GM19099 (cell line): ENCODE data around the gene FAAP20.

Experiments used
- POLR2A ChIP-seq: IDR thresholded peaks from 3 replicates; pipeline ENCODE4 v1.6.1; 2011; ENCODE audit warnings: low read depth; ENCODE audit not compliant: insufficient read length; ENCODE audit errors: extremely low read depth

Gene FAAP20

DNA sequence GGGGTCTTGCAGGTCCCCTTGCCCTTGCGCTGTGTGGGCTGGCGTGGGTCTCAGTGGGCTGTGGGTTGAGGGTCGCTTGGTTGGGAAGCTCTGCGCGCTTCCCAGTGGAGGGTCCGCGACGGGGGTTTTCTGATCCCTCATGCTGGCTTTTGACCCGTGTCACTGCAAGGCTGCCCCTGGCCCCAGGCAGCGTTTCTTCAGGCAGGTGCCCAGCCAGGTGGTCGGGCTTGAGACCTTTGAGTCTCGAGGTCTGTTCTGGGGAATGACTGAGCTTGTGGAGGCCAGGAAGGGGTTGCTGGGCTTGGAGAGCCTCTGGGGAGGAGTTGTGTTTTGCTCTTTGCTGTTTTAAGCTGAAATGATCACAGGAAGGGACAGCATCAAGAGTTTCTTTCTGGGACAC, 38.9 kb upstream of the FAAP20 start:
- no peak for TF ChIP-seq POLR2A

DNA sequence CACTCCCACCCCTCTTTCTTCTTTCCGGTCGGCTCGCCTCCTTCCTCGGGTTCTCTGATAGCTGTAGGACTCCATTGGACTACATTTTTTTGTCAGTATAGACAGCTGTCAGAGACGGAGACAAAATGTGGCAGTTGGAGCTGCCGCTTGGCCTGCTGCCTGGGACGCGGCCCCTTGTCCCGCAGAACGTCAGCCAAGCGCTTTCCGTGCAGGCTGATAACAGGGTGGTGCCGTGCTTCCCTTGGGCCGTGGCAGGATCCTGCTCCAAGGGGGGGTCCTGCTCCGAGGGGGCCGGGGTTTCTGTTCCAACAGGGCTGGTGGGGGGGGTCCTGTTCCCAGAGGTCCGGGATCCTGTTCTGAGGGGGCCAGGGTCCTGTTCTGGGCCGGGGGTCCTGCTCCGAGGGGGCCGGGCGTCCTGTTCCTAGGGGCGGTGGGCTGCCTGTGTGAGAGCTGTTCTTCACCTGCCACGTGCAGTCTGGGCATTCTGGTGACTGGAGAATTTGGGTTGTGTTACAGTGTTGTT, 38.4 kb upstream of the FAAP20 start:
- TF ChIP-seq POLR2A, result no peak

DNA sequence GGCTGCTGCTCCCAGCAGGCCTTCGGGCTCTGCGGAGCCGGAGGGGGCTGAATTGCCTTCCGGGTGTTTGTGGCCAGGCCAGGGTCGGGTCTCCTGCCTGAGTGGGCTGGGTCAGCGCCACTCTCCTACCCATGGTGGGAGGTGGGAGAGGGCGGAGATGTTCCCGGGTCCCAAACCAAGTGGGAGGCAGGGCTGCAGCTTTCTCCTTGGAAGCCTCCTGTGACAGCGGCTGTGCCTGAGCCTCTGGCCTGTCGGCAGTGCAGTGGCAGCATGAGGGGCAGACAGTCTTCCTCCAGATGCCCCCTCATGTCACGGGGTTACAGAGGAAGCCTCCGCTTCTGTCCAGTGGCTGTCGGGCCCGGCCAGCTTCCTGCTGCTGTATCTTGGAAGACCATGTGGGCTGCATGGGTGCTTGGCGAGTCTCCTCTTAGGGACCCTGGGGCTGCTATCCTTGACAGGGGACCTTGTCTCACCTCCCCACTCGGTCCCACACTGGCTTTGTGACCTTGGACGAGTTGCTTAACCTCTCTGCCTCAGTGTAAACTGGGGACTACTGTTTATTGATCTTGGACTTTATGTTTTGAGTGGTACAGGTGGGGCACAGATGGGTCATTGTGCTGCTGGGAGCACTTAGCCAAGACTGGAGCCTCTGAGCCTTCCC, 37.8 kb upstream of the FAAP20 start:
- no peak for TF ChIP-seq POLR2A

DNA sequence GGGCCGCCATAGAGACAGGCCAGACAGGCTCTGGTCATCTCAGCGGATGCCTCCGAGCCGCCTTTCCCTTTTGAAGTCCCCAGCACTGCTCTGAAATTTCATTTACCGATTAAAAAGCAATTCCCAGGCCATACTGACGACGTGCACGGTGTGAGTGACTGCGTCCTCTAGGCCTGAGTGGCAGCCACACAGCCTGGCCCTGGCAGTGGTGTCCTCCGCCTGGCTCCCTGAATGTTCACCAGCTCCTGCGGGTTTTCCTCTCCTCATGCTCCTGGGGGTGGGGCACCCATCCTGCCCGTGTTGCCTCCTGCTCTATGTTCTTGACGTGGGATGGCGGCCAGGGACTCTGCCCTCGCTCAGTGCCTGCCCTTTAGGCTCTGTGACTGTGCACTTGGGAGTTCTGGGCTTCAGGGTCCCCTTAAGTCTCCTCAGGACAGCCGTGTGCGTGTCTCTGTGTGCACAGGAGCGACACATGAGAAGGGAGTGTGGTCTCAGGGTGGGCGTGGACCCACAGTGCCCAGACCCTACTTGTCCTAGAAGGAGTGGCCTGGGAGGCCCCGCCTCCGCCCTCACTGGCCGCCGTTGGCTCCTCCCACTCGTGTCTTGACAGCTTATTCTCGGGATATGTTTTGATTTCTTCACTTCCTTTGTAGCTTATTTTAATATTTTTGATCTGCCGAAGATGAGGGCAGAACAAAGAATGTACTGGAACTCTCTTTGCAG, 37.1 kb upstream of the FAAP20 start:
- TF ChIP-seq POLR2A, result no peak

DNA sequence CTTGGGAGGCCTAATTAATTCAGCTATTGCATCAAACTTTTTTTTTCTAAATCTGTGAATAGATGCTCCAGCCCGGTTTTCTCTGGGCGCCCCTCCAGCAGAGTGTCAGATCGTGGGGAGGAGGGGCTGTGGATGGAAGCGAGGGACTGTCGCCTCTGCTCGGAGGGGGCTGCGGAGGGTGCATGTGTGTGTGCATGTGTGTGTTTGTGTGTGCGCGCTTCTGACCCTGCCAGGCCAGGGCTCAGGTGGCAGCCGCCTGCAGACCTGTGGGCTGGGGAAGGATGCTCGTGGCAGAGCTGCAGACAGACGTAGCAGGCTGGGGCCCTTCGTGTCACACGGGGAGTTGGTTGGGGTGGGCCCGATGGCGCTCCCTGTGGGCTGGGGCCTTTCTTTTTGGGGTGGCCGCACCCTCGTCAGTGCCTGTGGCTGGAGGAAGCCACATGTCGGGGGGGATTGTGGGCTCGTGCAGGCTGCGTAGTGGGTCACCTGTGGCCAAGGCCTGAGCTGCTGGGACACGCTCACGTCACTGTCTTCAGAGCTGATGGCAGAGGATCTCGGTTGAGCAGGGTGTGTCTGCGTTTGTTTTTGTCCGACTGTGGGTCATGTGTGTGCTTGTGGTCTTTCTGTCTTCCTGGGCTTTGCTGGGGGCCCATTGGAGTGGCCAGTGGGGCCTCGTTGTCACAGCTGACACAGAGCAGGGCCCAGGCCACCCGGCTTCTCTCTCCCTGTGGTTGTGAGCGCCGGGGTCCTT, 36.4 kb upstream of the FAAP20 start:
- no peak for TF ChIP-seq POLR2A

DNA sequence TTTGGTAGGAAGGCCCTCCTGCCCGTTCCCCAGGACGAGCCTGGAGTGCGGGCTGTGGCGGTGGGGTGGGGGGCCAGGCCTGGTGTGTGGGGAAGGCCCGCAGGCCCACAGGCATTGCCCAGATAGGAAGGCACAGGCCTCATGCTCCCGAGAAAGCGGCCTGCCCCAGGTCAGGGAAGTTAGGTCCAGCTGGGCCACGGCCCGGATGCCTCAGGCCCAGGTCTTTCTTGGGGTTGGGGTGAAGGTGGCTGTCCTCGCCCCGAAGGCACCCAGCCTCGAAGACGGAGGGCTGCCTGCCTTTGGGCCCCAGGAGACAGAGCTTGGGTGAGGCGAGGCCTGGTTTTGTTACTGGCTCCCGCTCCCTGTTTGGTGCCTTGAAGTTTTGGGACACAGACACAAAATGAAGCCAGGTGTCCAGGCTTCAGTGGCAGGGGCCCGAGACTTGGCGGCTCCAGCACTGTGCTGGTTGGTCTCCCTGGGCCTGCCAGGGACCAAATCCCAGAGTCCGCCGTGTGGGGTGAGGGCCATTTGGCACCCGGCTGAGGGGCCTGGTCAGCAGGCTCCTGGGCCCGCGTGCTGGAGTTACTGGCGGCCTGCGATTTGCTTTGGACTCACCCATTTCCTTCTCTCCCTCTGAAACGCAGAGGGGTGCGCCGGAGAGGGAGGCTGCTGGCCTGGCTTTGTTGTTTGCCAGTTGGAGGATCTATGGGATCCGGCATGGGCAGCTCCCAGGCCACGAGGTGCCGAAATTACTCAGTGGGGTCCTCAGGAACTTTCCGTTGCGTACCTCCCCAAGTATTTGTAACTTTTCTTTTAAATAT, 35.5 kb upstream of the FAAP20 start:
- no peak for TF ChIP-seq POLR2A

DNA sequence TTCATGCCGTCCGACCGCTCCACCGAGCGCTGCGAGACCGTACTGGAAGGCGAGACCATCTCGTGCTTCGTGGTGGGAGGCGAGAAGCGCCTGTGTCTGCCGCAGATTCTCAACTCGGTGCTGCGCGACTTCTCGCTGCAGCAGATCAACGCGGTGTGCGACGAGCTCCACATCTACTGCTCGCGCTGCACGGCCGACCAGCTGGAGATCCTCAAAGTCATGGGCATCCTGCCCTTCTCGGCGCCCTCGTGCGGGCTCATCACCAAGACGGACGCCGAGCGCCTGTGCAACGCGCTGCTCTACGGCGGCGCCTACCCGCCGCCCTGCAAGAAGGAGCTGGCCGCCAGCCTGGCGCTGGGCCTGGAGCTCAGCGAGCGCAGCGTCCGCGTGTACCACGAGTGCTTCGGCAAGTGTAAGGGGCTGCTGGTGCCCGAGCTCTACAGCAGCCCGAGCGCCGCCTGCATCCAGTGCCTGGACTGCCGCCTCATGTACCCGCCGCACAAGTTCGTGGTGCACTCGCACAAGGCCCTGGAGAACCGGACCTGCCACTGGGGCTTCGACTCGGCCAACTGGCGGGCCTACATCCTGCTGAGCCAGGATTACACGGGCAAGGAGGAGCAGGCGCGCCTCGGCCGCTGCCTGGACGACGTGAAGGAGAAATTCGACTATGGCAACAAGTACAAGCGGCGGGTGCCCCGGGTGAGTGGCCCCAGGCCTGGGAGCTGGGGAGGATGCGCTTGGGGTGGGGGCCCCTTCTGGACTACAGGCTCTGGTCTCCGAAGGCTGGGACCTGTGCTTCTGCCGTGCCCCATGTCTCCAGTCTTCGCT, 34.7 kb upstream of the FAAP20 start:
- peak; percentile 22 for TF ChIP-seq POLR2A

DNA sequence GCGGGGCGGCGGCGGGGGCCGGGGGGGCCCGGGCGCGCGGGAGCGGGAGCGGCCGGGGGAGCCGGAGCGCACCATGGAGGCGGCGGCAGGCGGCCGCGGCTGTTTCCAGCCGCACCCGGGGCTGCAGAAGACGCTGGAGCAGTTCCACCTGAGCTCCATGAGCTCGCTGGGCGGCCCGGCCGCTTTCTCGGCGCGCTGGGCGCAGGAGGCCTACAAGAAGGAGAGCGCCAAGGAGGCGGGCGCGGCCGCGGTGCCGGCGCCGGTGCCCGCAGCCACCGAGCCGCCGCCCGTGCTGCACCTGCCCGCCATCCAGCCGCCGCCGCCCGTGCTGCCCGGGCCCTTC, 34.1 kb upstream of the FAAP20 start:
- no peak for TF ChIP-seq POLR2A

DNA sequence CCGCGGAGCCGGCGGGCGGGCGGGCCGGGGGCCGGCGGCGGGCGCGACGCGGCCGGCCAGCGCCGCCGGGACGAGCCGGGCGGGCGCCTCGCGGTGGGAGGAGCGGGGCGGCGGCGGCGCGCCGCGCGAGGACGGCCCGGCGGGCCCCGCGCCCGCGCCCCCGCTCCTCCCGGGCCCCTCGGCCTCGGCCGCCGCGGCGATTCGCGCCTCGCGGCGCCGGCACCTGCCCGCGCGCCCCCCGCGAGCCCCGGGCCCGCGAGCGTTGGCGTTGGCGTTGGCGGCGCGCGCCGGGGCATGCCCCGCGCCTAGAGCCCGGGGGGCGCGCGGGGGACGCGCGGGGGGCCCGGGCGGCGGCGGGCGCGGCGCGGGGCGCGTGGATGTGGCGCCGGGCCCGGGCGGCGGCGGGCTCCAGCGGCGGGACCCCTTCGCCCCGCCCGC, 33.6 kb upstream of the FAAP20 start, which contains the start of gene SKI:
SKI (plus strand) TSS at position 163 of the 438 bp plus-strand sequence. CDS start 448 bp downstream, outside the sequence.
- no peak for TF ChIP-seq POLR2A

DNA sequence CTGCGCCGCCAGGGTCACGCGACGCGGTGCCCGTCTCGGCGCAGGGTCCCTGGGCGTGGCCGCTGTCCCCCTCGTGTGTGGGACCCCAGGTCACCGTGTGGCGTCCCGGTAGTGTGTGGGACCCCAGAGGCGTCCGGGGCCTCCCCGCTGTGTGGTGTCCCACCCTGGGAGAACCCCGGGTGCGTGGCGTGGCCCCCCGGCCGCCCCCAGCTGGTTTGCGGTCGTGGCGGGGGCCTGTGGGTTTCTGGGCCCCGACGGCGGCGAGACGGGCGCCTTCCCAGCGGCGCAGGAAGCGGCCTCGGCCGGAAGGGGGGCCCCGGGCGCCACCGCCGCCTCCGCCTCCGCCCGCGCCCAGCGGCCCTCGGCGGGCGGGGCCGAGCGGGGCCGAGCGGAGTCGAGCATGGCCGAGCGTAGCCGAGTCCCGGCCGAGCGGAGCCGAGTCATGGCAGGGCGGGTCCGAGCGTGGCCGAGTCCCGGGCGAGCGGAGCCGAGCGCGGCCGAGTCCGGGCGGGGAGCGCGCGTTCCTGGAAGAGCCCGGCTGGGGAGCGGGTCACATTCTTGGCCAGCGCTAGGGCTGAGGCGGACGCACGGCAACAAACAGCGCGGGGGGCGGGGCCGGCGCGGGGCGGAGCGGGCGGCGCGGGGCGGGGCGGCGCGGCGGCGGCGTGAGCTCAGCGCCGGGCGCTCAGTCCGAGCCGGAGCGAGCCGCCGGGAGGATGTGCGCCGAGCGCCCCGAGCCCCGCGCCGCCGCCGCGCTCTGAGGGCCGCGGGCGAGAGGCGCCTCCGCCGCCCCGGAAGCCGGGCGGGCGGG, 33.0 kb upstream of the FAAP20 start:
- TF ChIP-seq POLR2A, result peak; percentile 82

DNA sequence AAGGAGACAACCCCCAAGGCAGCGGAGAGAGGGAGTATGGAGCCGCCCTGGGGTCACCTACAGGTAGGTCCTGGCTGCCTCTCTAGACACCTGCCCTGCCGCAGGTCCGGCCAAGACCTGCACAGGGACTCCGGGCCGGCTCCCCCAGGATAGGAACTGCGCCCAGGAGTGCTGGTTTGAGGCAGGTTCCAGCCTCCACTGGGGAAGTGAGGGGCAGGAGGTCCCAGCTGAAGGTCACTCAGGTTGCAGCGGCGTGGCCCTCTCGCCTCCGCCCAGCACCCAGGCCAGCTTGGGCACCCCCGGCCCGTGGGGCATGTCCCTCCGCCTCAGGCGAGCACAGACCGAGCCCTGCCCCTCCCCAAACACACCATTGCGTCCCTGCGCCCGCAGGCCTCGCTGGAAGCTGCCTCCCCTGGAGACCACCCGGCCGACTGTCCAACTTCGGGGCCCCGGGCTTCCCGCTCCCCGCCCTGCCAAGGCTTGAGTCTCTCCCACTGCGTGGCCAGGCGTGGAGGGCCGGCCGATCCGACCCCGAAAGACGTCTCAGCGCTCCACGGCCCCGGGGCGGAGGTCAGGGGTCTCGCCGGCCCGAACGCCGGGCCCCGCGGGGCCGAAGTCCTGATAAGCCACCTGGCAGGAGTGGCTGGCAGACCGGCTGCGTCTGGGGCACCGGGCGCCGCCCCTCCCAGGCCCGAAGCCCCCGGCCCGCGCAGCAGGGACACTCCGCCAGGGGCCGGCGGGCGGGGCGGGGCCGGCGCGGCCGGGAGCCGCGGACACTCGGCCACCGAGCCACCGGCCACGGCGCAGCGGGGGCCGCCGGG, 32.2 kb upstream of the FAAP20 start:
- no peak for TF ChIP-seq POLR2A
